Smooth muscle cell of the brain vasculature (primary cell): ENCODE data around the gene GRHL1.

ENCODE experiments used
- DNase-seq: peaks from one replicate; pipeline ENCODE4 v3.0.0-alpha.2; 2012; ENCODE audit warnings: low read depth, low spot score

GRHL1 gene

GRCh38 chr2:10041711-10042110, 90.2 kb downstream of the GRHL1 start:
- DNase-seq = no peak

GRCh38 chr2:10042301-10043161, 91.0 kb downstream of the GRHL1 start:
- DNase-seq = no peak

DNA sequence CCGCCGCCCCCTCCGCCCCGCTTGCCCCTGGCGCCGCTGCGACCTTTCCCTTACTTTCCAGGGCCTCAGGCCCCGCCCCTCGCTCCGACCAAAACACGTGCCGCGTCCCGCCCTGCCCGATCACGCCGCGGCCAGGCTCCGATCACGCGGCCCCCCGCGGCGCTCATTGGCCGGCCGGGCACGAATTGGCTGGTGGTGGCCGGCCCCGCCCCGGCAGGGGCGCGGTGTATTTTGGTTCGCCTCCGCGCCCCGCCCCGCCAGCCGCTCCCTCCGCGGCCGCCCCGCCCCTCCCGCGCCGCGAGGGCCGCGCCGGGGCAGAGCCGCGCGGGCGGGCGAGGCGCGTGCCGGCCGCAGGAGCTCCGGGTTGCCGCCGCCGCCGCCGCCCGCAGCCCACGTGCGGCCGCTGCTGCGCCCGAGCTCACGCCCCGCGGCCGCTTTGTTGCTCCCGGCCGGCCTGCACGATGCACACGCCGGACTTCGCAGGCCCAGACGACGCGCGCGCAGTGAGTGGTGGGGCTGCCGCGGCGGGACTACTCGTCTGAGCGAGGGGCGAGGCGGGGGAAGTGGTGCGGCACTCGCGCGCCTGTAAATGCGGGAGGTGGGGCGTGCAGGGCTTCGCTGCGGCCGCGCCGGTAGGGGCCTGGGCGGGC, 91.9 kb downstream of the GRHL1 start, which contains the start of gene KLF11:
KLF11 (plus strand) TSS at position 295 of the 650 bp plus-strand sequence; CDS start at position 462, 167 bp downstream.
- DNase-seq = peak; percentile 62

GRCh38 chr2:10043906-10044601, 92.6 kb downstream of the GRHL1 start:
- peak; percentile 67 for DNase-seq

- DNase-seq = no peak
These were observed 94.3 kb downstream of the GRHL1 start for GRCh38 chr2:10045561-10046355.

GRCh38 chr2:10046931-10047330, 95.4 kb downstream of the GRHL1 start:
- no peak for DNase-seq

DNA sequence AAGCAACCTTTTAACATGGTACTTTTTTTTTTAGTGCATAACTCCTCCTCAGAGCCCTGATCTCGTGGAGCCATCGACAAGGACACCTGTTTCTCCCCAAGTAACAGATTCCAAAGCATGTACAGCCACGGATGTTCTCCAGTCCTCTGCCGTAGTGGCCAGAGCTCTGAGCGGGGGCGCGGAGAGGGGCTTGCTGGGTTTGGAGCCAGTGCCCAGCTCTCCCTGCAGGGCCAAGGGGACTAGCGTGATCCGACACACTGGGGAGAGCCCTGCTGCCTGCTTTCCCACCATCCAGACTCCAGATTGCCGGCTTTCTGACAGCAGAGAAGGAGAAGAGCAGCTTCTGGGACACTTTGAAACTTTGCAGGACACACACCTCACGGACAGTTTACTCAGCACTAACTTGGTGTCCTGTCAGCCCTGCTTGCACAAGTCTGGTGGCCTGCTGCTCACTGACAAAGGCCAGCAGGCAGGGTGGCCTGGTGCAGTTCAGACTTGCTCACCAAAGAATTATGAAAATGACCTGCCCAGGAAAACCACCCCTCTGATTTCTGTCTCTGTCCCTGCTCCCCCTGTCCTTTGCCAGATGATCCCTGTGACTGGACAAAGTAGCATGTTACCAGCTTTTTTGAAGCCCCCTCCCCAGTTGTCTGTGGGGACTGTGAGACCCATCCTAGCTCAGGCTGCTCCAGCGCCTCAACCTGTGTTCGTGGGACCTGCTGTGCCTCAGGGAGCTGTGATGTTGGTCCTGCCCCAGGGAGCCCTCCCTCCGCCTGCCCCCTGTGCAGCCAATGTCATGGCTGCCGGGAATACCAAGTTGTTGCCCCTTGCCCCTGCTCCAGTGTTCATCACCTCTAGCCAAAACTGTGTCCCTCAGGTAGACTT, 96.4 kb downstream of the GRHL1 start:
- DNase-seq = no peak

GRCh38 chr2:10048501-10049171, 97.1 kb downstream of the GRHL1 start:
- no peak for DNase-seq
